GM18526 (cell line): ENCODE data around the gene NT5C3A.

Experiments
- POLR2A ChIP-seq: IDR thresholded peaks from 3 replicates; pipeline ENCODE4 v1.6.1; 2011; ENCODE audit not compliant: insufficient read length; ENCODE audit errors: extremely low read depth

The NT5C3A gene

DNA sequence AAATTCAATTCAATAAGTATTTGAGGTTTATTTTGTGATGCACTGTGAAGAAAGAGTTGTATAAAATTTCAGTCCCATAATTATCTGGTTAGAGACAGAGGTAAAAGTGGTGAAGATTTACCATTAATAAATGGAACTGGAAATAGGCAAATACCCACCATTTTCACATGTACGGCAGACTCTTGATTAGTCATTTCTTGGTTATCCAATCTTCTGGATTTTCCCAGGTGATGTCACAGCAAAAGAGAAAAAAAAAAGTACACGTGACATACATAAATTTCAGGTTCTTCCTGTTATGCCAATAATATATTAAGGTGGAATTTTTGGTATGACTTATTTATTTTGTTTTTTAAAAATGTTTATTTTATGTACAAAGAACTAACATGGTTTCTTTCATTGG lies 26.8 kb downstream of the NT5C3A start:
- TF ChIP-seq POLR2A, result no peak

GRCh38 chr7:33024189-33024757 lies 38.3 kb downstream of the NT5C3A start:
- no peak for TF ChIP-seq POLR2A

- TF ChIP-seq POLR2A, result no peak
Measured at GRCh38 chr7:33012364-33012763, 50.2 kb downstream of the NT5C3A start.

DNA sequence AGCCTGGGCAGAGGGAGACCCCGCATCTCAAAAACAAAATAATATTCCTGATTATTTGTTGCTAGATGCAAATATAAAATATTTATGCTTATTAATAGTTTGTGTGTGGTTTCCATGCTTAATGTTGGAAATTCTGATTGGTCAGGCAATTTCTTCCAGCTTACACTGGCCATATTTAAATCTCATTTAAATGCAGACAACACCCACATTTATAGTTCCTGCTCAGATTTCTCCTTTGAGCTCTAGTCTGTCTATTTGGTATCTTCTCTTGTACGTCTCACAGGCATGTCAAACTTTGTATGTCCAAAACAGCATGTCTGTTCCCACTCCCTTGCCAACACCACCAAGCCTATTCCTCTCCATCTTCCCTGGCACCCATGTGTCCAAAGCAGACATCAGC lies 52.8 kb downstream of the NT5C3A start:
- TF ChIP-seq POLR2A, result no peak
